Endometrium (tissue), 2 donors: ENCODE results near the gene RNF214.

Experiments
- FAIRE-seq: peaks from 2 replicates; lab custom pipeline; 2012; peaks lifted over from hg19 to GRCh38; lab: Jason Lieb, UNC
- donor health status: control.
- donor health status: control.

RNF214 gene

GRCh38 chr11:117282956-117283355, 50.5 kb downstream of the RNF214 start:
- FAIRE-seq = no peak

GRCh38 chr11:117284053-117284452, 51.6 kb downstream of the RNF214 start:
- FAIRE-seq = no peak

GRCh38 chr11:117286588-117286987, 54.1 kb downstream of the RNF214 start:
- no peak for FAIRE-seq

- FAIRE-seq = no peak
These were observed 55.2 kb downstream of the RNF214 start for GRCh38 chr11:117287668-117288067.

- no peak for FAIRE-seq
These were observed 57.3 kb downstream of the RNF214 start for GRCh38 chr11:117289795-117290194.

GRCh38 chr11:117290809-117291396, 58.4 kb downstream of the RNF214 start, which contains the start of gene BACE1-AS:
Gene BACE1-AS (plus strand): TSS chr11:117291346.
- no peak for FAIRE-seq

- no peak for FAIRE-seq
These were observed 60.1 kb downstream of the RNF214 start for GRCh38 chr11:117292616-117293015.

- FAIRE-seq = no peak
These were observed 63.1 kb downstream of the RNF214 start for GRCh38 chr11:117295438-117296137.

- no peak for FAIRE-seq
These were observed 64.4 kb downstream of the RNF214 start for GRCh38 chr11:117296881-117297280.

GRCh38 chr11:117298195-117298594, 65.7 kb downstream of the RNF214 start:
- no peak for FAIRE-seq

GRCh38 chr11:117299351-117300282, 67.1 kb downstream of the RNF214 start:
- FAIRE-seq = no peak

GRCh38 chr11:117300283-117300663, 67.8 kb downstream of the RNF214 start:
- FAIRE-seq = no peak

- FAIRE-seq = no peak
These were observed 68.3 kb downstream of the RNF214 start for GRCh38 chr11:117300773-117301172.

GRCh38 chr11:117302228-117302627, 69.8 kb downstream of the RNF214 start:
- no peak for FAIRE-seq

- no peak for FAIRE-seq
These were observed 70.6 kb downstream of the RNF214 start for GRCh38 chr11:117303101-117303500.

- no peak for FAIRE-seq
These were observed 71.3 kb downstream of the RNF214 start for GRCh38 chr11:117303646-117304315.

- no peak for FAIRE-seq
These were observed 72.7 kb downstream of the RNF214 start for GRCh38 chr11:117305145-117305544.

- no peak for FAIRE-seq
These were observed 76.8 kb downstream of the RNF214 start for GRCh38 chr11:117309310-117309709.

- no peak for FAIRE-seq
These were observed 80.6 kb downstream of the RNF214 start for GRCh38 chr11:117313091-117313490.

- no peak for FAIRE-seq
These were observed 81.6 kb downstream of the RNF214 start for GRCh38 chr11:117313828-117314768.

GRCh38 chr11:117314840-117315239, 82.4 kb downstream of the RNF214 start:
- FAIRE-seq = no peak
